Upper lobe of left lung (tissue), 4 donors: Measurements from ENCODE around the gene ARIH1.

Experiments
- POLR2A ChIP-seq, 4 donors: fragments of 450-650 bp; IDR thresholded peaks; one replicate each; pipeline ENCODE4 v1.5.1; 2016 to 2017; ENCODE audit warnings: antibody characterized with exemption in 4 of 4, mild to moderate bottlenecking in 2 of 4
- TF ChIP-seq, protein P1 (sequence below), 6 experiments: fragments of 450-650 bp in 4 of 6; fragments of 200-600 bp in 2 of 6; sonication (generic) in 2 of 6; IDR thresholded peaks; one replicate each; pipeline ENCODE4 v1.5.1; 2016 to 2019; ENCODE audit warnings: antibody characterized with exemption in 6 of 6

DNA sequence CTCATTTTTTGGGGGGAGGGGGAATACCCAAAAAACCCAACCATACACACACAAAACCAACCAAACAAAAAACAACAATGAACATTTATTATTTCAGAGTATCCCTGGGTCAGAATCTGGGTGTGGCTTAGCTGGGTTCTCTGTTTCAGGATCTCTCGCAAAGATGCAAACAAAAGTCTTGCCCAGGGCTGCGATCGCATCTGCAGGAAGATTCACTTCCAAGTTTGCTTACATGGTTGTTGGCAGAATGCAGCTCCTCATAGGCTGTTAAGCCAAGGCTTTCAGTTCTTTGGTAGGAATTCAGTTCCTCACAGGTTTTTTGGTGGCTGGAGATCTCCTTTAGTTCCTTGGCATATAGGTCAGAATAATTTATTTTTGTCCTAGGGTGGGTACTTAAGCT lies 13.7 kb upstream of the ARIH1 start:
- TF ChIP-seq, protein P1, sequence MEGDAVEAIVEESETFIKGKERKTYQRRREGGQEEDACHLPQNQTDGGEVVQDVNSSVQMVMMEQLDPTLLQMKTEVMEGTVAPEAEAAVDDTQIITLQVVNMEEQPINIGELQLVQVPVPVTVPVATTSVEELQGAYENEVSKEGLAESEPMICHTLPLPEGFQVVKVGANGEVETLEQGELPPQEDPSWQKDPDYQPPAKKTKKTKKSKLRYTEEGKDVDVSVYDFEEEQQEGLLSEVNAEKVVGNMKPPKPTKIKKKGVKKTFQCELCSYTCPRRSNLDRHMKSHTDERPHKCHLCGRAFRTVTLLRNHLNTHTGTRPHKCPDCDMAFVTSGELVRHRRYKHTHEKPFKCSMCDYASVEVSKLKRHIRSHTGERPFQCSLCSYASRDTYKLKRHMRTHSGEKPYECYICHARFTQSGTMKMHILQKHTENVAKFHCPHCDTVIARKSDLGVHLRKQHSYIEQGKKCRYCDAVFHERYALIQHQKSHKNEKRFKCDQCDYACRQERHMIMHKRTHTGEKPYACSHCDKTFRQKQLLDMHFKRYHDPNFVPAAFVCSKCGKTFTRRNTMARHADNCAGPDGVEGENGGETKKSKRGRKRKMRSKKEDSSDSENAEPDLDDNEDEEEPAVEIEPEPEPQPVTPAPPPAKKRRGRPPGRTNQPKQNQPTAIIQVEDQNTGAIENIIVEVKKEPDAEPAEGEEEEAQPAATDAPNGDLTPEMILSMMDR (IDR thresholded peaks at IDR 0.05): no peak
- no peak for TF ChIP-seq POLR2A (IDR thresholded peaks at IDR 0.05)
